K562 (cell line): ENCODE results near the gene RNF4. TPM values are rescaled to one million over a fixed set of nuclear protein-coding genes. Genes with fewer than 3 reads are reported as not detected.

Experiments
- BDP1 ChIP-seq: IDR thresholded peaks from 3 replicates; pipeline ENCODE4 v1.6.1; 2011; ENCODE audit not compliant: insufficient read length, insufficient read depth
- DDX20 ChIP-seq: fragments of 450-650 bp; IDR thresholded peaks from 2 replicates; pipeline ENCODE4 v1.6.1; 2016; ENCODE audit warnings: missing genetic modification characterization, low read depth, mild to moderate bottlenecking, missing compliant biosample characterization, moderate library complexity
- E2F4 ChIP-seq: sonication (generic); formaldehyde crosslinking; IDR thresholded peaks from 2 replicates; pipeline ENCODE4 v1.8.0; 2022; ENCODE audit warnings: mild to moderate bottlenecking, low read depth, missing genetic modification reagents
- EP300 ChIP-seq: IDR thresholded peaks from 2 replicates; pipeline ENCODE4 v1.6.1; 2012; ENCODE audit warnings: low read length, improper control_type of control experiment
- FOXM1 ChIP-seq, 2 experiments: fragments of 450-650 bp in 1 of 2; sonication (generic) in 1 of 2; formaldehyde crosslinking in 1 of 2; IDR thresholded peaks; 2 replicates each; pipeline versions ENCODE4 v1.6.1 to v1.9.0; 2017 to 2022; ENCODE audit warnings: low read depth in 2 of 2, mild to moderate bottlenecking in 2 of 2, missing genetic modification reagents in 1 of 2, moderate library complexity in 1 of 2
- GABPA ChIP-seq: fragments of 200-800 bp; sonication (Bioruptor generic); conservative IDR thresholded peaks from 2 replicates; pipeline ENCODE4 v1.6.1; 2016; ENCODE audit warnings: low read depth, missing genetic modification characterization, missing compliant biosample characterization
- GABPB1 ChIP-seq: sonication (generic); formaldehyde crosslinking; IDR thresholded peaks from 2 replicates; pipeline ENCODE4 v1.8.0; 2022; ENCODE audit warnings: mild to moderate bottlenecking, missing genetic modification reagents
- NR3C1 ChIP-seq: sonication (generic); formaldehyde crosslinking; IDR thresholded peaks from 2 replicates; pipeline ENCODE4 v1.8.1; 2022; ENCODE audit warnings: missing genetic modification reagents
- POLR2AphosphoS5 ChIP-seq: IDR thresholded peaks from 2 replicates; pipeline ENCODE4 v1.6.1; 2011; ENCODE audit warnings: mild to moderate bottlenecking, low read depth, low read length, moderate library complexity; ENCODE audit not compliant: control insufficient read depth, insufficient read depth
- RBBP5 ChIP-seq: fragments of 200-600 bp; sonication (generic); IDR thresholded peaks from 2 replicates; pipeline ENCODE4 v1.6.1; 2012; ENCODE audit warnings: borderline replicate concordance, mild to moderate bottlenecking, low read length, control low read depth, inconsistent platforms; ENCODE audit not compliant: insufficient read depth, poor library complexity, severe bottlenecking
- SIN3B ChIP-seq: fragments of 450-650 bp; IDR thresholded peaks from 2 replicates; pipeline ENCODE4 v1.6.1; 2017; ENCODE audit warnings: low read depth, mild to moderate bottlenecking, moderate library complexity
- THRB ChIP-seq: fragments of 450-650 bp; formaldehyde crosslinking; conservative IDR thresholded peaks from 2 replicates; pipeline ENCODE4 v1.4.0; 2022; ENCODE audit warnings: mild to moderate bottlenecking, missing genetic modification characterization
- ZBTB33 ChIP-seq: sonication (generic); formaldehyde crosslinking; IDR thresholded peaks from 2 replicates; pipeline ENCODE4 v1.8.1; 2023; ENCODE audit warnings: mild to moderate bottlenecking, missing genetic modification reagents
- ZBTB49 ChIP-seq: sonication (generic); formaldehyde crosslinking; IDR thresholded peaks from 2 replicates; pipeline ENCODE4 v1.8.0; 2022; ENCODE audit warnings: missing genetic modification reagents, mild to moderate bottlenecking, borderline replicate concordance
- ZNF384 ChIP-seq: IDR thresholded peaks from 2 replicates; pipeline ENCODE4 v1.6.1; 2012; ENCODE audit warnings: low read depth, low read length, improper control_type of control experiment
- ZNF589 ChIP-seq: fragments of 200-800 bp; sonication (Bioruptor generic); IDR thresholded peaks from 2 replicates; pipeline ENCODE4 v1.6.1; 2016; ENCODE audit warnings: low read depth, missing genetic modification characterization, missing compliant biosample characterization
- ZSCAN29 ChIP-seq: fragments of 450-650 bp; IDR thresholded peaks from 2 replicates; pipeline ENCODE4 v1.6.1; 2017
- polyA plus RNA-seq, 8 experiments: library from polyadenylated mRNA; depleted of rRNA in 4 of 8; stranded (reverse) in 5 of 8; unstranded in 3 of 8; fragments of >200 nt; fragmentation: Nextera tagmentation in 2 of 8; fragmentation: Illumina TruSeq in 1 of 8; extraction: Ambion mirVana in 2 of 8; extraction: Trizol in 1 of 8; gene quantifications; 2 replicates each; pipeline versions ENCODE4 v1.2.1 to v1.2.3, GENCODE V29; 2011 to 2014; ENCODE audit warnings: inconsistent platforms in 1 of 8, missing spikeins in 1 of 8
- total RNA-seq, 7 experiments: library from RNA; depleted of rRNA in 6 of 7; stranded (reverse); fragments of >200 nt in 6 of 7; fragmentation: Illumina TruSeq in 2 of 7; extraction: Trizol in 2 of 7; gene quantifications; 2 replicates each; pipeline versions ENCODE4 v1.2.1 to v1.2.3, GENCODE V29; 2011 to 2021; ENCODE audit warnings: low replicate concordance in 1 of 7
- TF ChIP-seq, protein P1 (sequence below): sonication (generic); formaldehyde crosslinking; IDR thresholded peaks from 2 replicates; pipeline ENCODE4 v1.9.0; 2022; ENCODE audit warnings: mild to moderate bottlenecking, missing genetic modification reagents
- TF ChIP-seq, protein P2 (sequence below): fragments of 250-450 bp; sonication (Bioruptor Pico); IDR thresholded peaks from 2 replicates; pipeline ENCODE4 v1.8.0; 2021; ENCODE audit warnings: moderate library complexity, mild to moderate bottlenecking, inconsistent platforms

The RNF4 gene
- total and polyA plus RNA-seq, 9 of the 15 experiments (the other 6 are each of a cell fraction or from before 2014, with no cell fraction given): 19.2 to 59.3 (median 44.8) TPM

- TF ChIP-seq ZBTB49 (0 out of 2 replicates have a peak, but pooled peaks have one; percentile 73), DDX20 (tag) (no peak), POLR2AphosphoS5 (0 out of 2 replicates have a peak, but pooled peaks have one; percentile 30), ZBTB33 (CRISPR knock-in tag) (no peak), RBBP5 (peak; percentile 82), ZNF384 (no peak), GABPB1 (CRISPR knock-in tag) (peak; percentile 47; the same call in 1 of the 2 replicates), SIN3B (0 out of 2 replicates have a peak, but pooled peaks have one; percentile 40), FOXM1 (IDR thresholded peaks at IDR 0.05; ENCODE audit: low read depth) (no peak), FOXM1 (CRISPR knock-in tag; IDR thresholded peaks at IDR 0.05; ENCODE audit: low read depth) (no peak), GABPA (tag) (peak; percentile 90), E2F4 (CRISPR knock-in tag) (no peak), ZSCAN29 (peak; percentile 16; the same call in 1 of the 2 replicates), NR3C1 (CRISPR knock-in tag) (peak; percentile 75; the same call in 1 of the 2 replicates), EP300 (no peak), BDP1 (no peak), THRB (no peak), ZNF589 (CRISPR knock-in tag) (0 out of 2 replicates have a peak, but pooled peaks have one; percentile 45)
- TF ChIP-seq, protein P1, sequence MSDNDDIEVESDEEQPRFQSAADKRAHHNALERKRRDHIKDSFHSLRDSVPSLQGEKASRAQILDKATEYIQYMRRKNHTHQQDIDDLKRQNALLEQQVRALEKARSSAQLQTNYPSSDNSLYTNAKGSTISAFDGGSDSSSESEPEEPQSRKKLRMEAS (CRISPR knock-in tag): peak; percentile 64
- TF ChIP-seq, protein P2, sequence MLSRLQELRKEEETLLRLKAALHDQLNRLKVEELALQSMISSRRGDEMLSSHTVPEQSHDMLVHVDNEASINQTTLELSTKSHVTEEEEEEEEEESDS (CRISPR knock-in tag): no peak
These were observed 482 bp downstream of the RNF4 start (continued) for GRCh38 chr4:2469192-2469984.
